GM12878 (cell line): ENCODE results near the gene MSL3B.

Experiments used
- ATF2 ChIP-seq: IDR thresholded peaks from 2 replicates; pipeline ENCODE4 v1.6.1; 2012; ENCODE audit warnings: low read length, inconsistent platforms
- CEBPB ChIP-seq, 2 experiments: fragments of 150-350 bp in 1 of 2; IDR thresholded peaks; 2 replicates each; pipeline ENCODE4 v1.6.1; 2012 to 2014; ENCODE audit warnings: low read depth in 2 of 2, low read length in 2 of 2, borderline replicate concordance in 1 of 2, inconsistent platforms in 1 of 2
- POLR2AphosphoS5 ChIP-seq: IDR thresholded peaks from 2 replicates; pipeline ENCODE4 v1.6.1; 2011; ENCODE audit warnings: mild to moderate bottlenecking, low read length, inconsistent platforms
- YY1 ChIP-seq: IDR thresholded peaks from 2 replicates; pipeline ENCODE4 v1.6.1; 2011; ENCODE audit warnings: low read depth, mild to moderate bottlenecking, low read length
- ZNF24 ChIP-seq: fragments of 450-650 bp; IDR thresholded peaks from 2 replicates; pipeline ENCODE4 v1.6.1; 2017; ENCODE audit warnings: antibody characterized with exemption, mild to moderate bottlenecking
- TF ChIP-seq, protein P1 (sequence below): IDR thresholded peaks from 2 replicates; pipeline ENCODE4 v1.6.1; 2012; ENCODE audit warnings: low read depth, low read length, improper control_type of control experiment
- TF ChIP-seq, protein P2 (sequence below), 3 experiments: IDR thresholded peaks in 2 of 3; conservative IDR thresholded peaks in 1 of 3; 2 replicates each; pipeline ENCODE4 v1.5.1; 2011; ENCODE audit warnings: low read depth in 3 of 3, low read length in 3 of 3, mild to moderate bottlenecking in 3 of 3, control low read depth in 2 of 3, moderate library complexity in 2 of 3, inconsistent platforms in 1 of 3, mixed read lengths in 1 of 3; ENCODE audit not compliant: control insufficient read depth in 2 of 3, insufficient read depth in 1 of 3; ENCODE audit errors: extremely low read depth in 1 of 3
- TF ChIP-seq, protein P3 (sequence below): IDR thresholded peaks from 2 replicates; pipeline ENCODE4 v1.6.1; 2011; ENCODE audit warnings: low read depth, low read length, improper control_type of control experiment, borderline replicate concordance

DNA sequence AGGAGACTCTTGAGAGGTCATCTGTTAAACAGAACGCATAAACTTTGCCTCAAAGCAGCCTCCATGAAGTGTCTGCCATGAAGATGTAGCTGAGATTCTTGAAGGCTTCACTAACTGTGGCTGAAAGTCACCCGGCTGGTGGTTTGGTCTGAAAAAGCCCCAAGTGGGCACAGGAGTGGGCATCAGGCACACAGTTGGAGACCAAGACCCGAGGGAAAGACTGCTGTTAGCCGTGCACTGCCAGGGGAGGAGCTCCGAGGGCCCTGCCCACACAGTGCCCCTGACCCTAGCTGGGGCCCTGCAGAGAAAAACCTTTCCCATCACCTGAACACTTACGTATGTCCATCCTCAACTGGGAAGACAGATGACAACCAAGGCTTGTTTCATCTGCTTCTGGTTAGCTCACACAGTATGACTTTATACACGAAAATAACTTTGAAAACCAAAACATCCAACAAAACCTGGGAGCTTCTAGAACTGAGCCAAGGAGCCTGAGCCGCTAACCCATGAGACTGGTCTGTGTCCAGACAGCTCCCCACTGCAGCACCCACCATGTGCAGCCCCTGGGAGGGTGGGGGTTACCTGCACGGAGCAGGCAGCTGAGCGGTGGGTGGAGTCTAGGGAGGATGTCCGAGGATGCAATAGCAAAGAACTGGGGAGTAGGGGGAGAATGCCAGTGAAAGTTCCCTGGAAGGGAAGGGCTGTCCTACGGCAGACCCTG lies 29.3 kb downstream of the MSL3B start:
- TF ChIP-seq, protein P1, sequence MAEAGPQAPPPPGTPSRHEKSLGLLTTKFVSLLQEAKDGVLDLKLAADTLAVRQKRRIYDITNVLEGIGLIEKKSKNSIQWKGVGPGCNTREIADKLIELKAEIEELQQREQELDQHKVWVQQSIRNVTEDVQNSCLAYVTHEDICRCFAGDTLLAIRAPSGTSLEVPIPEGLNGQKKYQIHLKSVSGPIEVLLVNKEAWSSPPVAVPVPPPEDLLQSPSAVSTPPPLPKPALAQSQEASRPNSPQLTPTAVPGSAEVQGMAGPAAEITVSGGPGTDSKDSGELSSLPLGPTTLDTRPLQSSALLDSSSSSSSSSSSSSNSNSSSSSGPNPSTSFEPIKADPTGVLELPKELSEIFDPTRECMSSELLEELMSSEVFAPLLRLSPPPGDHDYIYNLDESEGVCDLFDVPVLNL: no peak
- TF ChIP-seq, protein P2, sequence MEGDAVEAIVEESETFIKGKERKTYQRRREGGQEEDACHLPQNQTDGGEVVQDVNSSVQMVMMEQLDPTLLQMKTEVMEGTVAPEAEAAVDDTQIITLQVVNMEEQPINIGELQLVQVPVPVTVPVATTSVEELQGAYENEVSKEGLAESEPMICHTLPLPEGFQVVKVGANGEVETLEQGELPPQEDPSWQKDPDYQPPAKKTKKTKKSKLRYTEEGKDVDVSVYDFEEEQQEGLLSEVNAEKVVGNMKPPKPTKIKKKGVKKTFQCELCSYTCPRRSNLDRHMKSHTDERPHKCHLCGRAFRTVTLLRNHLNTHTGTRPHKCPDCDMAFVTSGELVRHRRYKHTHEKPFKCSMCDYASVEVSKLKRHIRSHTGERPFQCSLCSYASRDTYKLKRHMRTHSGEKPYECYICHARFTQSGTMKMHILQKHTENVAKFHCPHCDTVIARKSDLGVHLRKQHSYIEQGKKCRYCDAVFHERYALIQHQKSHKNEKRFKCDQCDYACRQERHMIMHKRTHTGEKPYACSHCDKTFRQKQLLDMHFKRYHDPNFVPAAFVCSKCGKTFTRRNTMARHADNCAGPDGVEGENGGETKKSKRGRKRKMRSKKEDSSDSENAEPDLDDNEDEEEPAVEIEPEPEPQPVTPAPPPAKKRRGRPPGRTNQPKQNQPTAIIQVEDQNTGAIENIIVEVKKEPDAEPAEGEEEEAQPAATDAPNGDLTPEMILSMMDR (IDR thresholded peaks at IDR 0.05 in 2 of 3, conservative IDR thresholded peaks at IDR 0.05 in 1 of 3; ENCODE audit: control insufficient read depth in 2 of 3, extremely low read depth in 1 of 3, insufficient read depth in 1 of 3, low read depth in 3 of 3, low read length in 3 of 3): no peak
- no peak for TF ChIP-seq CEBPB (IDR thresholded peaks at IDR 0.05; ENCODE audit: borderline replicate concordance in 1 of 2, low read depth in 2 of 2, low read length in 2 of 2)
- TF ChIP-seq ATF2: no peak
- TF ChIP-seq POLR2AphosphoS5: no peak
- no peak for TF ChIP-seq YY1
- TF ChIP-seq, protein P3, sequence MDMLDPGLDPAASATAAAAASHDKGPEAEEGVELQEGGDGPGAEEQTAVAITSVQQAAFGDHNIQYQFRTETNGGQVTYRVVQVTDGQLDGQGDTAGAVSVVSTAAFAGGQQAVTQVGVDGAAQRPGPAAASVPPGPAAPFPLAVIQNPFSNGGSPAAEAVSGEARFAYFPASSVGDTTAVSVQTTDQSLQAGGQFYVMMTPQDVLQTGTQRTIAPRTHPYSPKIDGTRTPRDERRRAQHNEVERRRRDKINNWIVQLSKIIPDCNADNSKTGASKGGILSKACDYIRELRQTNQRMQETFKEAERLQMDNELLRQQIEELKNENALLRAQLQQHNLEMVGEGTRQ: no peak
- TF ChIP-seq ZNF24: no peak
